DMS53 (cell line): ENCODE data around the gene SLC38A5.
"Not testable (repeated sequence)": the region's sequence is repeated elsewhere in the genome, so short reads cannot be mapped to it uniquely, and the experiment has no call there.

Experiments used
- DNase-seq: peaks from one replicate; lab custom pipeline; 2025; lab: John Stamatoyannopoulos, UW

The SLC38A5 gene

GRCh38 chrX:48470110-48470832 lies at the start of gene SLC38A5:
SLC38A5 (minus strand) TSS chrX:48470260; CDS start chrX:48467924, 2,336 bp downstream.
- no peak for DNase-seq

- not testable (repeated sequence) for DNase-seq
Measured at GRCh38 chrX:48519481-48519880, 49.4 kb upstream of the SLC38A5 start.

GRCh38 chrX:48516987-48517386 lies 46.9 kb upstream of the SLC38A5 start:
- no peak for DNase-seq

GRCh38 chrX:48516285-48516684 lies 46.2 kb upstream of the SLC38A5 start:
- no peak for DNase-seq

GRCh38 chrX:48515842-48516241 lies 45.8 kb upstream of the SLC38A5 start:
- no peak for DNase-seq

- no peak for DNase-seq
Measured at GRCh38 chrX:48514868-48515460, 44.9 kb upstream of the SLC38A5 start.

- DNase-seq, result no peak
Measured at GRCh38 chrX:48514126-48514806, 44.2 kb upstream of the SLC38A5 start.

- no peak for DNase-seq
Measured at GRCh38 chrX:48513670-48514069, 43.6 kb upstream of the SLC38A5 start.

GRCh38 chrX:48512371-48512935 lies 42.4 kb upstream of the SLC38A5 start:
- DNase-seq, result no peak

- peak; percentile 55 for DNase-seq
Measured at GRCh38 chrX:48511560-48511959, 41.5 kb upstream of the SLC38A5 start.

- DNase-seq, result no peak
Measured at GRCh38 chrX:48509619-48510018, 39.6 kb upstream of the SLC38A5 start.

GRCh38 chrX:48509245-48509590 lies 39.2 kb upstream of the SLC38A5 start:
- DNase-seq, result peak; percentile 14

GRCh38 chrX:48508400-48509244 lies 38.6 kb upstream of the SLC38A5 start, which contains the start of gene PORCN:
PORCN (plus strand) TSS chrX:48508992; CDS start chrX:48509821, 829 bp downstream.
- DNase-seq, result peak; percentile 68

GRCh38 chrX:48507246-48507645 lies 37.2 kb upstream of the SLC38A5 start:
- no peak for DNase-seq

GRCh38 chrX:48505481-48505880 lies 35.4 kb upstream of the SLC38A5 start:
- no peak for DNase-seq

- DNase-seq, result no peak
Measured at GRCh38 chrX:48504261-48504660, 34.2 kb upstream of the SLC38A5 start.

GRCh38 chrX:48498374-48498809 lies 28.3 kb upstream of the SLC38A5 start:
- peak; percentile 73 for DNase-seq

- DNase-seq, result no peak
Measured at GRCh38 chrX:48497871-48498270, 27.8 kb upstream of the SLC38A5 start.

- DNase-seq, result no peak
Measured at GRCh38 chrX:48496660-48497059, 26.6 kb upstream of the SLC38A5 start.

- DNase-seq, result peak; percentile 81
Measured at GRCh38 chrX:48493890-48494364, 23.9 kb upstream of the SLC38A5 start.

- DNase-seq, result no peak
Measured at GRCh38 chrX:48492293-48492910, 22.3 kb upstream of the SLC38A5 start.
